Measurements from ENCODE around the gene BTAF1. TPM values are rescaled to one million over a fixed set of nuclear protein-coding genes. Genes with fewer than 3 reads are reported as not detected.
"Not testable (repeated sequence)": the region's sequence is repeated elsewhere in the genome, so short reads cannot be mapped to it uniquely, and the experiment has no call there.

Gene BTAF1
- polyA plus RNA-seq, 4 donors: 38.3 to 58.3 (median 46.4) TPM

DNA sequence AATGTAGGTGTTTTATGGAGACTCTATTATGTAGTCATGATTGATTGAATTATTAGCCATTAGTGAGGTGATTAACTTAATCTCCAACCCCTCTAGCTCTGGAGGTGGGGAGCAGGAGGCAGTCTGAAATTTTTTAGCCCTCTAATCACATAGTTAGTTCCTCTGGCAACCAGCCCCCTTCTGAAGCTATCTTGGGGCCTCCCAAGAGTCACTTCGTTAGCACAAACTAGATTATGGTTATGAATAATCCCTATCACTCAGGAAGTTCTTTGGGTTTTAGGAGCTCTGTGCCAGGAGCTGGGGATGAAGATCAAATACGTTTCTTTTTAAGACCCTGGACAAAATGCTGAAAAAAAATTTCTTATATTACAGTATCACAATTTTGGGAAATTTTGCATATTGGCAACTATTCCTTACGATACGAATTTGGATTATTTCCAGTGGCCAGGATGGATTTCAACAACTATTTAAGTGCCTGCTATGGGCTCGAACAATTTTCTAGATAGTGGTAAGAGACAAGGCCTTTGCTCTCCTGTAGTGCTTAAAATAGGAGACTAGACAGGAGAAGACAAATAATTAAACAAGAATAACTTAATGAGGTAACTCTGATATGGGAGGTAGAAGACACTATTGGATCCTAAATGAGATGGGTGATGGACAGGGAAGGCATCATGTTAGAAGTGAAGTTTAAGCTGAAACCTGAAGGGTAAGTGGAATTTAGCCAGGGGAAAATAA, 52.9 kb downstream of the BTAF1 start:
- no peak for DNase-seq (ENCODE audit: low read depth in 4 of 4, low spot score in 3 of 4)

- DNase-seq (ENCODE audit: low read depth in 4 of 4, low spot score in 3 of 4): no peak
These were observed 53.9 kb downstream of the BTAF1 start for GRCh38 chr10:91977491-91977890.

GRCh38 chr10:91978585-91978984, 55.0 kb downstream of the BTAF1 start:
- DNase-seq (ENCODE audit: low read depth in 4 of 4, low spot score in 3 of 4): no peak

DNA sequence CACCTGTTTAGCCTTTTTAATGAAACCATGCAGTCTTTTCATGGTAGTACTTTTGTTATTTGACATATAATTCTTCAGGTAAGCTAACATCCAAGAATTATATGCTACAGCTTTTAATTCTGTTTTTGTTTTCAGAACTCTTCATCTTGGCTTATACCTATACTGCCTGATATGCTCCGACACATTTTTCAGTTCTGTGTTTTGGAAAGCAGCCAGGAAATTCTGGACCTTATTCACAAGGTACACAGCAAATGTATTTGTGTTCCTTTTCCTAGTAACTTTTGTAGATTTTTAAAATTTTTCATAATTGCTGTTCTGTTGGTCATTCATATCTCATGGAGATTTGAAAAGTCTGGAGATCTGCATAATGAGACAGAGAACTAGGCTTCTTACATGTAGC, 56.7 kb downstream of the BTAF1 start:
- no peak for DNase-seq (ENCODE audit: low read depth in 4 of 4, low spot score in 3 of 4)

- no peak for DNase-seq (ENCODE audit: low read depth in 4 of 4, low spot score in 3 of 4)
These were observed 59.8 kb downstream of the BTAF1 start for GRCh38 chr10:91983416-91983815.

- no peak for DNase-seq (ENCODE audit: low read depth in 4 of 4, low spot score in 3 of 4)
These were observed 63.9 kb downstream of the BTAF1 start for GRCh38 chr10:91987397-91988037.

DNA sequence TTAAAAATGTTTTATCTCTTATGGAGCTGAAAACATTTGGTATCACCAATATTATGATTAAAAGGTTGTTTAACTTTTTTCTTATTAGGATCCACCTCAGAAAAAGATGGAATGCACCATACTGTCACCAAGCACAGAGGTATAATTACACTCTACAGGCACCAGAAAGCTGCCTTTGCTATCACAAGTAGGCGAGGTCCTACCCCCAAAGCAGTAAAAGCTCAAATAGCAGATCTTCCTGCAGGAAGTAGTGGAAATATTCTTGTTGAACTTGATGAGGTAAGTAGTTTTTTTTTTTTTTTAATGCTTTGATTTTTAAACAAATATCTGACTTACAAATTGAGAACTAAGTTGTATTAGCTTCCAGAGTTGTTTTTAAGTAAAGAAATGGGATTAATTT, 68.5 kb downstream of the BTAF1 start:
- no peak for DNase-seq (ENCODE audit: low read depth in 4 of 4, low spot score in 3 of 4)

DNA sequence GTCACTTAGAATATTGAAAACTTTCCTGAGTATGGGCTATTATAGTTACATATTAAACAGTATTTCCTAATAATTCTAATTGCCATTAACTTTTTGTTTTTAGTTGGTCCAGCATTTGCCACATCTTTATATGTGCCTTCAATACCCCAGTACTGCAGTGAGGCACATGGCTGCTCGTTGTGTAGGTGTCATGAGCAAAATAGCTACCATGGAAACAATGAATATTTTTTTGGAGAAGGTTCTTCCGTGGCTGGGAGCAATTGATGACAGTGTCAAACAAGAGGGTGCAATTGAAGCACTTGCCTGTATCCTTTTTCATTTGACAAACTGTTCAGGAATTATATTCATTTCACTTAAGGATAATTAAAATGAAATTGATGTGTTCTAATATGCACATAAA, 72.7 kb downstream of the BTAF1 start:
- DNase-seq (ENCODE audit: low read depth in 4 of 4, low spot score in 3 of 4): no peak

GRCh38 chr10:92001581-92001980, 78.0 kb downstream of the BTAF1 start:
- DNase-seq (ENCODE audit: low read depth in 4 of 4, low spot score in 3 of 4): no peak

DNA sequence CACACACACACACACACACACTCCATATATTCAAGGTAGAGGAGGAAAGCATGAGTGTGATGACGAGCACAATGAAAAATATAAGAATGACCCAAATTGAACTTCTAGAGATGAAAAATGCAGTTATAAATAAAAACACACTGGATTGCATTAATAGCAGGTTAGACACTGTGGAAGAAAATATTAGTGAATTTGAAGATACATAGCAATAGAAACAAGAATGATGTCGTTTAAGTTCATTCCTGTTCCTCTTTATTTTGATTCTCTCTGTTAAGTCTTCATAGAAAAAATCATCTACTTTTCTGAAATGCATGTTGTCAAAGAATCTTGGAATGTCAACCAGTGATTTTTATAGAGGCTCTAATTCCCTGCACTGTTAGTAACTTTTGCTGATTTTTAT, 78.4 kb downstream of the BTAF1 start:
- no peak for DNase-seq (ENCODE audit: low read depth in 4 of 4, low spot score in 3 of 4)

DNA sequence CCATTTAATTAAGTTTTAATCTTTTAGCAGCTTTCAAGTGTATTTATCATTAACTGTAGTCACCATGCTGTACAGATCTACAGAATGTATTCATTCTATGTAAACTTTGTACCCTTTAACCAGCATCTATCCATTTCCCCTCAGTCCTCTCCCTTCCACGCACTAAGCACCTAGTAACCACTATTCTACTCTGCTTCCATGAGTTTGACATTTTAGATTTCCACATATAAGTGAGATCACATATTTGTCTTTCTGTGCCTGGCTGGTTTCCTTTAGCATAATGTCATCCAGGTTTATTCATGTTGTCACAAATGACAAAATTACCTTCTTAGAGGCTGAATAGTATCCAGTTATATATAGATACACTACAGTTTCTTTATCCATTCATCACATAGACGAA, 79.7 kb downstream of the BTAF1 start:
- DNase-seq (ENCODE audit: low read depth in 4 of 4, low spot score in 3 of 4): no peak

DNA sequence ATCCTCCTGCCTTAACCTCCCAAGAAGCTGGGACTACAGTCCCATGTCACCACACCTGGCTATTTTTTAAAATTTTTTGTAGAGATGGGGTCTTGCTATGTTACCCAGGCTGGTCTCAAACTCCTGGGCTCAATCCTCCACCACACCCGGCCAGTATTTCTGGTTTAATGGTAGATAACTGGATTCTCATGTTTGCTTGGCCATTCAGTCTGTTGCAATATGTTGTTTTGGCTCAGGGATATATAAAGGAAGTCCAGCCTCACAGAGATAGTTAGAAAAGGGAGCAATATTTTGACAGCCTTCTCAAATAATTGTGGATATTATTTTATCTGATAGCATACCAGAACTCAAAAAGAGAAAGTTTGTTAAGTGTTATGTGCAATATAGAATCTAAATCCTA, 82.4 kb downstream of the BTAF1 start:
- no peak for DNase-seq (ENCODE audit: low read depth in 4 of 4, low spot score in 3 of 4)

- DNase-seq (ENCODE audit: low read depth in 4 of 4, low spot score in 3 of 4): no peak
These were observed 85.9 kb downstream of the BTAF1 start for GRCh38 chr10:92009445-92009844.

DNA sequence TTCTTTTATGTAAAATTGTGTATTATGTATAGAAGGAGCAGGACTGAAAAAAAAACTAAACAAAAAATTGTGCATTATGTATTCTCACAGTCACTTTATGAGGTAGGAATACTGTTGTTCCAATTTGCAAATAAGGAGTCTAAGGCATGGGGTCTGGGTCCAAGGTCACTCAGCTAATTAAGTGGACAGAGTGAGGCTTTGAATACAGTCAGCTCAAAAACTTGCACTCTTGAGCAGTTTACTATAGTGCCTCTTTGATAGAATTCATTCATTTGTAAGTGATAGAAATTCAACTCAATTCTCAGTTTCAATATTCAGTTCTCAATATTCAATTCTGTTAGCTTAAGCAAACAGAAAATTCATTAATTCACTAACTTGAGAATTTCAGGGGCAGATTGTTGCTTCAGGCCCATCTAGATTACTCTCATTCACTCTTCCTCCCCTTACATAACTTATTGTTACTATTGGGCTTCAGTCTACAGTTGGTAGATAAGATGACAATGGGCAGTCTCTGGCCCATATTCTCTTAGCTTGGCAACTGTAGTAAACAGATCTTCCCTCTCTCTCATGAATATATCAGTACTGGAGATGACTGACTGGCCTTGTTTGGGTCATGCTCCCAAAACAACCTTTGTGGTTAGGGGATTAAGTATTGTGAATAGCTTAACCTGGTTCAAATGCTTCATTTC, 86.6 kb downstream of the BTAF1 start:
- DNase-seq (ENCODE audit: low read depth in 4 of 4, low spot score in 3 of 4): no peak

DNA sequence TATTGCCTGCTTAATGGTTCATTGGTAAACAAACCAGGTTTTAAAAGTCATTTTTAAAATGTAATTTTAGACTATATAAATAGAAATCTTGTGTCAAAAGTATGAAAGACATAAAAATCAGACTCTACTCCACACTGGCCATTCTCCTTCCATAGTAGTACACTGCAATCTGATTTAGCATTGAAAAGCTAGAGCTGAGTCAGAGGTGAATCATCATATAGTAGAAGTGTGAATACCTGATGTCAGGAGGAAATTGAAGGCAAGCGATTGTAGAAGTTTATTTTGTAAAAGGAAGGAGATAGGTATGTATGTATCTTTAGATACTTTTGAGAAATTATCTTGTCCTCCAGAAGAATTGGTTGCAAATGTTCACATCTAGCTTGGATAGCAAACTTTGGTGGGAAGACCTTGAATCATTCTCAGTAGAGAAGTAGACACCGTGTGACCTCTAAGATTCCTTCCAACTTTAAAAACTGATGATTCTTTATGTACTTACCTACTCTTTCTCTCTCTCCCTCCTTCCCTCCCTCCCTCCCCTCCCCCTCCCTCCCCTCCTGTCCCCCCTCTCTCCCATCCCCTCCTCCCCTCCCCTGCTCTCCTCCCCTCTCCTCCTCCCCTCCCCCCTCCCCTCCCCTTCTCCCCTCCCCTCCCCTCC, 88.1 kb downstream of the BTAF1 start:
- DNase-seq (ENCODE audit: low read depth in 4 of 4, low spot score in 3 of 4): no peak

- no peak for DNase-seq (ENCODE audit: low read depth in 4 of 4, low spot score in 3 of 4)
These were observed 91.0 kb downstream of the BTAF1 start for GRCh38 chr10:92014620-92015019.

DNA sequence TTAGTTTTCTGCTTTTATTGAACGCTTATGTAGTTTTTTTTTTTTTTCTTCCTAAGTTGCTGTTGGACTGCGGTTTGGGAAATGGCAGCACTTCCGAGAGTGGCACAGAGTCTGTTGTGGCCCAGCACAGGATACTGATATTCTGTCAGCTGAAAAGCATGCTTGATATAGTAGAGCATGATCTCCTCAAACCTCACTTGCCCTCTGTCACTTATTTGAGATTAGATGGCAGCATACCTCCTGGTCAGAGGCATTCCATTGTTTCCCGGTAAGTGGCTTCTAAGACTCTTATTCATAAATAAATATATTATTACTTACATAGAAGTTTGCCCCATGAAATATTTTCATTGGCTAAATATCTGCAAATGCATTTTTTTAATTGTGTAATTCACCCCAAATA, 101.1 kb downstream of the BTAF1 start:
- DNase-seq (ENCODE audit: low read depth in 4 of 4, low spot score in 3 of 4): no peak

DNA sequence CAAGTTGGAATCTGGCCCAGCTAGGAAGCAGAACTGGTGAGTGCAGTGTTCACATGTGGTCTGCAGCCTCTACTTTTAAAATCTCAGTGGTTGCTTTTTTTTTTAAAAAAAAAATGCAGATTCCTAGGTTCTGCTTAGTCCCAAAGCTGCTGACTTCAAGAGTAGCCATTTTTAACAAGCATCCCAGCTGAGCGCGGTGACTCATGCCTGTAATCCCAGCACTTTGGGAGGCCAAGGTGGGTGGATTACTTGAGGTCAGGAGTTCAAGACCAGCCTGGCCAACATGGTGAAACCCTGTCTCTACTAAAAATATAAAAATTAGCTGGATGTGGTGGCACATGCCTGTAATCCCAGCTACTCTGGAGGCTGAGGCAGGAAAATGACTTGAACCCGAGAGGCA, 101.8 kb downstream of the BTAF1 start:
- not testable (repeated sequence) for DNase-seq (ENCODE audit: low read depth in 4 of 4, low spot score in 3 of 4)

- DNase-seq (ENCODE audit: low read depth in 4 of 4, low spot score in 3 of 4): no peak
These were observed 103.6 kb downstream of the BTAF1 start for GRCh38 chr10:92027141-92027540.

- no peak for DNase-seq (ENCODE audit: low read depth in 4 of 4, low spot score in 3 of 4)
These were observed 108.0 kb downstream of the BTAF1 start for GRCh38 chr10:92031580-92031979.

GRCh38 chr10:92033070-92033469, 109.5 kb downstream of the BTAF1 start:
- DNase-seq (ENCODE audit: low read depth in 4 of 4, low spot score in 3 of 4): not testable (repeated sequence)

All from left renal pelvis (tissue), 4 donors.